A549 (cell line): ENCODE data around the gene FPR1. TPM values are rescaled to one million over a fixed set of nuclear protein-coding genes. Genes with fewer than 3 reads are reported as not detected.

Source experiments
- ATAC-seq, 2 experiments: fragments of 200-7000 bp in 1 of 2; fragments of >200 bp in 1 of 2; cut with Nextera tagmentation in 1 of 2; cut with Tn5 transposase in 1 of 2; 3 replicates each; pipeline versions ENCODE4 v1.8.0 to v1.9.1; 2018 to 2020; ENCODE audit warnings: mild to moderate bottlenecking in 1 of 2, moderate library complexity in 1 of 2
- CTCF ChIA-PET: fragments of 300-600 bp; sonication (Branson Sonifier 250); formaldehyde crosslinking; extraction: SDS; loops from one replicate; lab custom pipeline; 2021; ENCODE audit warnings: antibody characterized with exemption, inconsistent platforms; lab: Yijun Ruan, JAX
- POLR2A ChIA-PET: fragments of 350-600 bp; formaldehyde crosslinking; extraction: SDS; loops from one replicate; lab custom pipeline; 2021; ENCODE audit warnings: antibody characterized with exemption, inconsistent platforms; lab: Yijun Ruan, JAX
- DNase-seq, 2 experiments: peaks; one replicate each; pipeline versions ENCODE4 v3.0.0 to v3.0.0-alpha.2; 2011 to 2016; ENCODE audit warnings: low read depth in 1 of 2, low spot score in 1 of 2
- FAIRE-seq: peaks from 2 replicates; lab custom pipeline; 2011; peaks lifted over from hg19 to GRCh38; lab: Jason Lieb, UNC
- H3K27ac ChIP-seq, 2 experiments: fragments of >200 bp; sonication (Bioruptor Twin); formaldehyde crosslinking; 3 replicates each; pipeline ENCODE4 v1.5.1; 2016 to 2017
- H3K4me1 ChIP-seq: fragments of >200 bp; sonication (Bioruptor Twin); formaldehyde crosslinking; 3 replicates; pipeline ENCODE4 v1.6.1; 2016
- H3K4me2 ChIP-seq: fragments of >200 bp; sonication (Bioruptor Twin); formaldehyde crosslinking; 3 replicates; pipeline ENCODE4 v1.6.1; 2016
- H3K4me3 ChIP-seq: fragments of >200 bp; sonication (Bioruptor Twin); formaldehyde crosslinking; 3 replicates; pipeline ENCODE4 v1.5.1; 2016
- H3K9me3 ChIP-seq: fragments of >200 bp; sonication (Bioruptor Twin); formaldehyde crosslinking; 3 replicates; pipeline ENCODE4 v1.6.1; 2016
- CBX2 ChIP-seq: fragments of 200-600 bp; sonication (generic); IDR thresholded peaks from 2 replicates; pipeline ENCODE4 v1.6.1; 2016; ENCODE audit warnings: low read depth, mild to moderate bottlenecking, borderline replicate concordance
- CHD4 ChIP-seq: fragments of 200-600 bp; sonication (generic); IDR thresholded peaks from 2 replicates; pipeline ENCODE4 v1.6.1; 2016; ENCODE audit warnings: antibody characterized with exemption, mild to moderate bottlenecking, borderline replicate concordance
- ESRRA ChIP-seq: fragments of 150-350 bp; IDR thresholded peaks from 2 replicates; pipeline ENCODE4 v1.6.1; 2014; ENCODE audit warnings: mild to moderate bottlenecking, low read length, borderline replicate concordance
- FOSL2 ChIP-seq, 2 experiments: fragments of 450-650 bp in 1 of 2; fragments of >200 bp in 1 of 2; sonication (Bioruptor Twin) in 1 of 2; formaldehyde crosslinking; IDR thresholded peaks; 2 replicates each; pipeline versions ENCODE4 v1.5.0 to v1.6.1; 2016 to 2020; ENCODE audit warnings: mild to moderate bottlenecking in 1 of 2, moderate library complexity in 1 of 2
- GATA3 ChIP-seq: IDR thresholded peaks from 2 replicates; pipeline ENCODE4 v1.6.1; 2012; ENCODE audit warnings: borderline replicate concordance
- HDAC2 ChIP-seq: fragments of 200-600 bp; sonication (generic); IDR thresholded peaks from 2 replicates; pipeline ENCODE4 v1.6.1; 2016
- HEYL ChIP-seq: fragments of 250-450 bp; sonication (Bioruptor Pico); IDR thresholded peaks from 2 replicates; pipeline ENCODE4 v1.8.0; 2021; ENCODE audit warnings: mild to moderate bottlenecking, moderate library complexity
- MAZ ChIP-seq: fragments of 150-350 bp; IDR thresholded peaks from 2 replicates; pipeline ENCODE4 v1.6.1; 2014; ENCODE audit warnings: antibody characterized with exemption, low read depth, low read length, borderline replicate concordance
- NR3C1 ChIP-seq: fragments of >200 bp; sonication (Bioruptor Twin); formaldehyde crosslinking; IDR thresholded peaks from 3 replicates; pipeline ENCODE4 v1.6.1; 2017
- POLR2AphosphoS2 ChIP-seq: conservative IDR thresholded peaks from 2 replicates; pipeline ENCODE4 v1.6.1; 2012; ENCODE audit warnings: low read length, improper control_type of control experiment, inconsistent platforms
- RAD21 ChIP-seq, 2 experiments: fragments of >200 bp in 1 of 2; sonication (Bioruptor Twin) in 1 of 2; formaldehyde crosslinking in 1 of 2; IDR thresholded peaks in 1 of 2; conservative IDR thresholded peaks in 1 of 2; 2 replicates in 1 of 2; 3 replicates in 1 of 2; pipeline ENCODE4 v1.6.1; 2012 to 2018; ENCODE audit warnings: inconsistent platforms in 1 of 2
- RFX5 ChIP-seq: fragments of 450-650 bp; IDR thresholded peaks from 2 replicates; pipeline ENCODE4 v1.7.1; 2014; ENCODE audit warnings: antibody characterized with exemption, mild to moderate bottlenecking, moderate library complexity
- SMC3 ChIP-seq: fragments of >200 bp; sonication (Bioruptor Twin); formaldehyde crosslinking; IDR thresholded peaks from 3 replicates; pipeline ENCODE4 v1.6.1; 2018; ENCODE audit warnings: inconsistent platforms
- TP53 ChIP-seq: fragments of 250-450 bp; sonication (Bioruptor Pico); IDR thresholded peaks from 2 replicates; pipeline ENCODE4 v1.5.0; 2021; ENCODE audit warnings: mild to moderate bottlenecking, moderate library complexity
- ZNF302 ChIP-seq: fragments of 250-450 bp; sonication (Bioruptor Pico); IDR thresholded peaks from 2 replicates; pipeline ENCODE4 v1.9.0; 2021; ENCODE audit warnings: inconsistent platforms, mild to moderate bottlenecking, moderate library complexity
- WGBS: methylation state at CpG from one replicate; pipeline ENCODE4 v1.1.6; 2017; ENCODE audit errors: missing lambda C conversion rate; 5-methylcytosine and 5-hydroxymethylcytosine counted together
- polyA plus RNA-seq, 4 experiments: library from polyadenylated mRNA; depleted of rRNA in 3 of 4; stranded (reverse); fragments of >200 nt; fragmentation: RNase III in 1 of 4; extraction: RNeasy Plus Mini Kit Qiagen cat#74134 plus additional on column Dnase treatment in 1 of 4; gene quantifications; 2 replicates in 3 of 4; 3 replicates in 1 of 4; pipeline ENCODE4 v1.2.3, GENCODE V29; 2011 to 2017
- TF ChIP-seq, protein P1 (sequence below): fragments of 450-650 bp; IDR thresholded peaks from 2 replicates; pipeline ENCODE4 v1.6.1; 2014; ENCODE audit warnings: antibody characterized with exemption
- TF ChIP-seq, protein P2 (sequence below): IDR thresholded peaks from 2 replicates; pipeline ENCODE4 v1.6.1; 2012
- TF ChIP-seq, protein P3 (sequence below): fragments of >200 bp; sonication (Bioruptor Twin); formaldehyde crosslinking; IDR thresholded peaks from 3 replicates; pipeline ENCODE4 v1.6.1; 2016
- TF ChIP-seq, protein P4 (sequence below): fragments of 250-450 bp; sonication (Bioruptor Pico); IDR thresholded peaks from 2 replicates; pipeline ENCODE4 v1.5.0; 2020; ENCODE audit warnings: low read depth, mild to moderate bottlenecking, moderate library complexity
- TF ChIP-seq, protein P5 (sequence below): fragments of 200-600 bp; sonication (generic); IDR thresholded peaks from 2 replicates; pipeline ENCODE4 v1.6.1; 2016; ENCODE audit warnings: antibody characterized with exemption, mild to moderate bottlenecking, moderate library complexity
- TF ChIP-seq, protein P6 (sequence below): fragments of >200 bp; sonication (Bioruptor Twin); formaldehyde crosslinking; IDR thresholded peaks from 2 replicates; pipeline ENCODE4 v1.6.1; 2016

The FPR1 gene
- polyA plus RNA-seq, 2 of the 4 experiments (the other 2 are of a cell fraction): not detected

DNA sequence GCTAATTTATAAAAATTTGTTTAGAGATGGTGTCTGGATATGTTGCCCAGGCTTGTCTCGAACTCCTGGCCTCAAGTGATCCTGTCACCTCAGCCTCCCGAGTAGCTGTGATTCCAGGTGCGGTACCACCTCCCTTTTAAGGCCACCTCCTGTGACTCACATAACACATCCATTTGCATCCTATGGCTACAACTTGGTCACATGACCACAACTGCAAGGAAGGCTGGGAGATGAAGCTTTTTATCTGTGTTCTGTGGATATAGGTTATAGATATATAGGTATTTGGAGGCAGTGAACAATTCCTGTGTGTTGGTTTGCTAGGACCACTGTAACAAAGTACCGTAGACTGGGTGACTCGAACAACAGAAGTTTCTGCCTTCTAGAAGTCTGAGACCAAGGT is 52.5 kb downstream of the FPR1 start:
- no peak for DNase-seq
- no peak overlapping the region for H3K4me3 ChIP-seq
- ChIA-PET POLR2A (no interaction called here), CTCF (interaction anchor here (1.7 kb wide), 1 partner anchor 11 kb away, joined by 6 read pairs; no protein-coding TSS in a partner anchor)
- H3K4me1 ChIP-seq: peaks cover 22% of the 10 kb centered on the region; the same call in 2 of the 3 replicates
- no peak overlapping the region for H3K4me2 ChIP-seq
- H3K9me3 ChIP-seq: no peaks in the 10 kb centered on the region
- no peak for ATAC-seq
- FAIRE-seq: no peak
- H3K27ac ChIP-seq: no peak overlapping the region
- 95% methylated on average over 5 of the region's 5 CpGs for WGBS
- TF ChIP-seq, protein P1, sequence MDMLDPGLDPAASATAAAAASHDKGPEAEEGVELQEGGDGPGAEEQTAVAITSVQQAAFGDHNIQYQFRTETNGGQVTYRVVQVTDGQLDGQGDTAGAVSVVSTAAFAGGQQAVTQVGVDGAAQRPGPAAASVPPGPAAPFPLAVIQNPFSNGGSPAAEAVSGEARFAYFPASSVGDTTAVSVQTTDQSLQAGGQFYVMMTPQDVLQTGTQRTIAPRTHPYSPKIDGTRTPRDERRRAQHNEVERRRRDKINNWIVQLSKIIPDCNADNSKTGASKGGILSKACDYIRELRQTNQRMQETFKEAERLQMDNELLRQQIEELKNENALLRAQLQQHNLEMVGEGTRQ: 0 out of 2 replicates have a peak, but pooled peaks have one; percentile 16
- no peak for TF ChIP-seq TP53

DNA sequence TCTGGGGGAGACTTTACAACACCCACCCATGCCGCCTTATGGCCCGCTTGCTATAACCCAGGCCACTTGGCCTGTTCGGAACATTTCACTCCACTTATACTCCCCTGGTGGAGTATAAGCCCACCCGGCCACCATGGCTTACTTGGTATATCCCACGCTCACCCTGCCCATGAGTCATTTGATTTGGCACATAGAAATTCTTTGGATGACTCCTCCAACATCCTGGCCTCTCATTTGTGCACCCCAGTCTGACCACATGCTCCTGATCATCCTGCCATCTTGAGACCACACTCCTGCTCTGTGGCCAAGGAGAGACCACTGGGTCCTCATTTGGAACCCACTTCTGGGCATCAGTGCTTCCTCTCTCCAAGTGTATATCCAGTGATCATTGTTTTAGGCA is 53.4 kb downstream of the FPR1 start:
- 96% methylated on average over 5 of the region's 5 CpGs for WGBS
- ATAC-seq (no peak), DNase-seq (no peak), FAIRE-seq (no peak)
- POLR2A ChIA-PET: no interaction called here
- H3K27ac ChIP-seq: no peak overlapping the region
- TF ChIP-seq, protein P2, sequence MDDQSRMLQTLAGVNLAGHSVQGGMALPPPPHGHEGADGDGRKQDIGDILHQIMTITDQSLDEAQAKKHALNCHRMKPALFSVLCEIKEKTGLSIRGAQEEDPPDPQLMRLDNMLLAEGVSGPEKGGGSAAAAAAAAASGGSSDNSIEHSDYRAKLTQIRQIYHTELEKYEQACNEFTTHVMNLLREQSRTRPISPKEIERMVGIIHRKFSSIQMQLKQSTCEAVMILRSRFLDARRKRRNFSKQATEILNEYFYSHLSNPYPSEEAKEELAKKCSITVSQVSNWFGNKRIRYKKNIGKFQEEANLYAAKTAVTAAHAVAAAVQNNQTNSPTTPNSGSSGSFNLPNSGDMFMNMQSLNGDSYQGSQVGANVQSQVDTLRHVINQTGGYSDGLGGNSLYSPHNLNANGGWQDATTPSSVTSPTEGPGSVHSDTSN: no peak
- TF ChIP-seq CHD4 (no peak), SMC3 (no peak), HEYL (CRISPR knock-in tag) (no peak), TP53 (no peak), MAZ (no peak), RFX5 (no peak), HDAC2 (no peak), ESRRA (no peak), NR3C1 (no peak), GATA3 (no peak), POLR2AphosphoS2 (no peak), CBX2 (no peak)
- TF ChIP-seq, protein P3, sequence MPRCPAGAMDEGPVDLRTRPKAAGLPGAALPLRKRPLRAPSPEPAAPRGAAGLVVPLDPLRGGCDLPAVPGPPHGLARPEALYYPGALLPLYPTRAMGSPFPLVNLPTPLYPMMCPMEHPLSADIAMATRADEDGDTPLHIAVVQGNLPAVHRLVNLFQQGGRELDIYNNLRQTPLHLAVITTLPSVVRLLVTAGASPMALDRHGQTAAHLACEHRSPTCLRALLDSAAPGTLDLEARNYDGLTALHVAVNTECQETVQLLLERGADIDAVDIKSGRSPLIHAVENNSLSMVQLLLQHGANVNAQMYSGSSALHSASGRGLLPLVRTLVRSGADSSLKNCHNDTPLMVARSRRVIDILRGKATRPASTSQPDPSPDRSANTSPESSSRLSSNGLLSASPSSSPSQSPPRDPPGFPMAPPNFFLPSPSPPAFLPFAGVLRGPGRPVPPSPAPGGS: no peak
- TF ChIP-seq, protein P1: no peak
- CTCF ChIA-PET: interaction anchor here (1.7 kb wide), 1 partner anchor 10 kb away, joined by 6 read pairs; no protein-coding TSS in a partner anchor
- no peaks in the 10 kb centered on the region for H3K9me3 ChIP-seq
- no peak overlapping the region for H3K4me3 ChIP-seq
- H3K4me2 ChIP-seq: no peak overlapping the region
- peaks cover 31% of the 10 kb centered on the region for H3K4me1 ChIP-seq

DNA sequence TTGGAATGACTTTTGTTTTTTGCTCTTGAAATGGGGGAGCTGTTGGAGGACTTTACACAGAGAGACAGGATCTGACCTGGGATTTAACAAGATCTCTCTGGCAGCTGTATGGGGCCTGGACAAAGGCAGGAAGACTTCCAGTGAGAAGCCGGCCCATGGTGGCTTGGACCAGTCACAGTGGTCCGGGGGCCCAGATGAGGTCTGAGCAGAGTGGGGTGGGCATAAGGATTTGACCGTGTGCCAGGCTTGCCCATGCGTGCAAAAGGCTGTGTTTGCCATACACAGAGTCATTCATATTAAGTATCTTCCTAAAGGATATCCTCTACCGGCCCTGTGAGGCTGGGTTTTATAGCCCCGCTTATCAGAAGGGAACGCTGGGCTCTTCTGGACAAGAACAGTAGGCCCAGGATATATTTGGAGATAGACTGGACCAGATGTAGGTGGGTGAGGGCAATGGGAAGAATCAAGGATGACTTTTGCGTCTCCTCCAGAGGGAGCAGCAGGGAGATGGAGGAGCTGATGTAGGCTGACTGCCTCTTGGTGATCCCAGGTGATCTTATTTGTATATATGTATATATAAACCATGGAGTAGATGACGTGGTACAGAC is 54.4 kb downstream of the FPR1 start:
- 92% methylated on average over 9 of the region's 9 CpGs for WGBS
- POLR2A ChIA-PET: no interaction called here
- Histone ChIP-seq H3K9me3 (no peaks in the 10 kb centered on the region), H3K27ac (no peak overlapping the region), H3K4me2 (no peak overlapping the region), H3K4me1 (peaks cover 35% of the 10 kb centered on the region), H3K4me3 (no peak overlapping the region)
- CTCF ChIA-PET: interaction anchor here (1.3 kb wide), 1 partner anchor 20 kb away, joined by 3 read pairs; no protein-coding TSS in a partner anchor
- DNase-seq (no peak), ATAC-seq (no peak), FAIRE-seq (no peak)
- TF ChIP-seq ZNF302 (CRISPR knock-in tag): no peak
- TF ChIP-seq GATA3: no peak
- no peak for TF ChIP-seq CHD4
- TF ChIP-seq ESRRA: no peak
- TF ChIP-seq RAD21 (conservative IDR thresholded peaks at IDR 0.05 in 1 of 2, IDR thresholded peaks at IDR 0.05 in 1 of 2): no peak
- TF ChIP-seq, protein P4, sequence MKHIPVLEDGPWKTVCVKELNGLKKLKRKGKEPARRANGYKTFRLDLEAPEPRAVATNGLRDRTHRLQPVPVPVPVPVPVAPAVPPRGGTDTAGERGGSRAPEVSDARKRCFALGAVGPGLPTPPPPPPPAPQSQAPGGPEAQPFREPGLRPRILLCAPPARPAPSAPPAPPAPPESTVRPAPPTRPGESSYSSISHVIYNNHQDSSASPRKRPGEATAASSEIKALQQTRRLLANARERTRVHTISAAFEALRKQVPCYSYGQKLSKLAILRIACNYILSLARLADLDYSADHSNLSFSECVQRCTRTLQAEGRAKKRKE: no peak
- TF ChIP-seq, protein P5, sequence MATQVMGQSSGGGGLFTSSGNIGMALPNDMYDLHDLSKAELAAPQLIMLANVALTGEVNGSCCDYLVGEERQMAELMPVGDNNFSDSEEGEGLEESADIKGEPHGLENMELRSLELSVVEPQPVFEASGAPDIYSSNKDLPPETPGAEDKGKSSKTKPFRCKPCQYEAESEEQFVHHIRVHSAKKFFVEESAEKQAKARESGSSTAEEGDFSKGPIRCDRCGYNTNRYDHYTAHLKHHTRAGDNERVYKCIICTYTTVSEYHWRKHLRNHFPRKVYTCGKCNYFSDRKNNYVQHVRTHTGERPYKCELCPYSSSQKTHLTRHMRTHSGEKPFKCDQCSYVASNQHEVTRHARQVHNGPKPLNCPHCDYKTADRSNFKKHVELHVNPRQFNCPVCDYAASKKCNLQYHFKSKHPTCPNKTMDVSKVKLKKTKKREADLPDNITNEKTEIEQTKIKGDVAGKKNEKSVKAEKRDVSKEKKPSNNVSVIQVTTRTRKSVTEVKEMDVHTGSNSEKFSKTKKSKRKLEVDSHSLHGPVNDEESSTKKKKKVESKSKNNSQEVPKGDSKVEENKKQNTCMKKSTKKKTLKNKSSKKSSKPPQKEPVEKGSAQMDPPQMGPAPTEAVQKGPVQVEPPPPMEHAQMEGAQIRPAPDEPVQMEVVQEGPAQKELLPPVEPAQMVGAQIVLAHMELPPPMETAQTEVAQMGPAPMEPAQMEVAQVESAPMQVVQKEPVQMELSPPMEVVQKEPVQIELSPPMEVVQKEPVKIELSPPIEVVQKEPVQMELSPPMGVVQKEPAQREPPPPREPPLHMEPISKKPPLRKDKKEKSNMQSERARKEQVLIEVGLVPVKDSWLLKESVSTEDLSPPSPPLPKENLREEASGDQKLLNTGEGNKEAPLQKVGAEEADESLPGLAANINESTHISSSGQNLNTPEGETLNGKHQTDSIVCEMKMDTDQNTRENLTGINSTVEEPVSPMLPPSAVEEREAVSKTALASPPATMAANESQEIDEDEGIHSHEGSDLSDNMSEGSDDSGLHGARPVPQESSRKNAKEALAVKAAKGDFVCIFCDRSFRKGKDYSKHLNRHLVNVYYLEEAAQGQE: no peak
- TF ChIP-seq FOSL2 (IDR thresholded peaks at IDR 0.05): no peak
- no peak for TF ChIP-seq FOSL2 (CRISPR knock-in tag; IDR thresholded peaks at IDR 0.05)
- TF ChIP-seq, protein P6, sequence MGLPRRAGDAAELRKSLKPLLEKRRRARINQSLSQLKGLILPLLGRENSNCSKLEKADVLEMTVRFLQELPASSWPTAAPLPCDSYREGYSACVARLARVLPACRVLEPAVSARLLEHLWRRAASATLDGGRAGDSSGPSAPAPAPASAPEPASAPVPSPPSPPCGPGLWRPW: no peak
- TF ChIP-seq, protein P1: no peak
- TF ChIP-seq TP53: no peak
